Femur (tissue), 1 donor: ENCODE results near the gene STK17A.

ENCODE experiments used
- DNase-seq: peaks from one replicate; pipeline ENCODE4 v3.0.0-alpha.2; 2017

The STK17A gene

DNA sequence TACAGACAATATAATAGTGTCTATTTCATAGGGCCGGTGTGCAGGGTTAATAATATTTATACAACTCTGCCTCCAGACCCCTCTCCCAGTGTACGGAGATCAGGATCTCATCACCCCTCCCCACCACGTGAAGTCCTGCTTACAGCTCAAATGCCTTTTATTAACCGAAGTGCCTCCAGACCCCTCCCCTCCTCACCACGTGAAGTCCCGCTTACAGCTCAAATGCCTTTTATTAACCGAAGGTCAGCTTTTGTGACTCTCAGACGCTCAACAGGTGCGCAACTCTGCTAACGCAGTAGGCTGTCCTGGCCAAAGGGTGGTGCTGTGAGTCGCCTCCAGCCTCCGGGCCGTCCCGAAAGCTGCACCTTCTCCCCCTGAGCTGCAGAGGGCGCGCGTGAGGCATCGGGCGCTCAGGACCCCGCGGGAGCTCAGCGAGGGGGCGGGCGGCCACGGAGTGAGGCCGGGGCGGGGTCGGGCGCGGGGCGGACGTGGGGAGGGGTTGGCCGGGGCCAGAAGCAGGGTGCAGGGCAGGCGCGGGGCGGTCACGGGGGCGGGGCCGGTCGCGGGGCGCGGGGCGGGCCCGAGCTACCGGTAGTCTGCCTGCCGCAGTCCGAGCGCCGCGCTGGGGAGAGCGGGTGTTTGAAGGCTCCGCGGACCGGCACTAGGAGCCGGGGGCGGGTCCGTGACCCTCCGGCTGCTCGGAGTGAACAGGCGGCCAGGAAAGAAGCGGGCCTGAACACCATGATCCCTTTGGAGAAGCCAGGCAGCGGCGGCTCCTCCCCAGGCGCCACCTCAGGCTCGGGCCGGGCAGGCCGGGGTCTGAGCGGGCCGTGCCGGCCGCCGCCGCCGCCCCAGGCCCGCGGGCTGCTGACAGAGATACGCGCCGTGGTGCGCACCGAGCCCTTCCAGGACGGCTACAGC, at the start of gene STK17A:
STK17A (plus strand) TSS at position 606 of the 921 bp plus-strand sequence; CDS start at position 742, 136 bp downstream.
- DNase-seq = peak; percentile 96

DNA sequence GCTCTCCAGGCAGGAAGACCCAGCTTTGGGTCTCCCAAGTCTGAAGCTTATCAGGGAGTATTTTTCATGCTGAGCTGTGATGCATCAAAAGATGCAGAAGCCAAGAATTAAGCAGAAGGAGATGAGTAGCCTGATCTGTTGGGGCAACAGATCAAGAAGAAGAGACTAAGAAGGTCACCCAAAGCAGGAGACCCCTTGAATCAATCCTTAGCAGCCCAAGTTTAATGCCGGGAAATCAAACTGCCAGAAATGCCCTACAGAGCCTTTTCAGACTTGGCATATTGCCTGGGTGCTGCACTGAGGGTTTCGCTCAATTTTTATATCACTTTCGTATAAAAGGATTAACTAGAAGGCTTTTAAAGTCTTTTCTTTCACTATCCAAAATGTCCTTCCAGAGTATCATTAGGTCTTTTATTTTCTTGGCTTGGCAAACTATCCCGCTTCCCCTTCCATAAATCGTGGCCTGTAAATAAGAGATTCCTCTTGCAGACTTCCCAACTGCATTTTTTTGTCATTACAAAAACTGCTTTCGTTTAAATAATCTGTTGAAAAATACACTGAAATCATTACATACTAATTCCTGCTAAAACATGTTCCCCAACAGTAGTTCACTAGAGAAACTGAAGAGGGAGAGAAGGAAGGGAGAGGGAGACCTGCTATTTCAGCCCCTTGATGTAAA, 49.0 kb upstream of the STK17A start:
- DNase-seq = no peak

DNA sequence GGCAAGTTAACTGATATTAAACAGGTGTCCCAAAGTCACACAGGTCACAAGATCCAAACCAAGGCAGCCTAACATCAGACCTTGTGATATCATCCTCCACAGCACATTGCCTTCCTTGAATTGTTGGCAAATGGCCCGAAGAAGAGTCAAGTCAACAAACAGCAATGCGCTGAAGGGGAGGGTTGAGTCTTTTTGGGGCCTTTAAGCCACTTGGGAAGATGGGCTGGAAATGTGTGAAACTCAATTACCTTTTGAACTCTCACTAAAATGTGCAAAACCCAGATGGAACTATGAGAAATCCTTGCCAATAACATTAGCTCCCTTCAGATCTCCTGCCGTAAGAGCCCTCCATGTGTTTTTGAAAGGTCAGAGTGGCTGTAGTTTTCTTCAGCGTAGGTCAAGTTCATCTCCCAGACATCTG, 47.9 kb upstream of the STK17A start:
- DNase-seq = no peak

GRCh38 chr7:43535810-43536585, 46.9 kb upstream of the STK17A start:
- no peak for DNase-seq

DNA sequence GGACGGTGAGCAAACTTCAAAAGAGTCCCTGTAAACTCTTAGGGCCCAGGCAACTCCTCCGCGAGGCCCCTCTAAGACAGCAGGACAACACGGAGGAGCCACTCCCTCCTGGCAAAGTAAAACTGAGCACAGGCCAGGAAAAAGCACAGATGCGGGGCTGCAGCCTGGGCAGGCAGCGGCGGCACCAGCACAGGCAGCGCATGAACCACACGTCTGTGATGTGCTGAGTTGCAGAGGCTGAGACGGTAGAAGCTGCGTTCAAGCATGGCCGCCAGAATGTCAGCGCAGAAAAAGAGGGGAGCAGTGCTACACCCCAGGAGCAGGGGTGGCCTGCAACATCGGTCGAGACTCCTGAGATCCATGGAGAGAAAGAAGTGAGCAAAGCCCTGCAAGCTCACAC, 46.1 kb upstream of the STK17A start:
- DNase-seq = no peak

DNA sequence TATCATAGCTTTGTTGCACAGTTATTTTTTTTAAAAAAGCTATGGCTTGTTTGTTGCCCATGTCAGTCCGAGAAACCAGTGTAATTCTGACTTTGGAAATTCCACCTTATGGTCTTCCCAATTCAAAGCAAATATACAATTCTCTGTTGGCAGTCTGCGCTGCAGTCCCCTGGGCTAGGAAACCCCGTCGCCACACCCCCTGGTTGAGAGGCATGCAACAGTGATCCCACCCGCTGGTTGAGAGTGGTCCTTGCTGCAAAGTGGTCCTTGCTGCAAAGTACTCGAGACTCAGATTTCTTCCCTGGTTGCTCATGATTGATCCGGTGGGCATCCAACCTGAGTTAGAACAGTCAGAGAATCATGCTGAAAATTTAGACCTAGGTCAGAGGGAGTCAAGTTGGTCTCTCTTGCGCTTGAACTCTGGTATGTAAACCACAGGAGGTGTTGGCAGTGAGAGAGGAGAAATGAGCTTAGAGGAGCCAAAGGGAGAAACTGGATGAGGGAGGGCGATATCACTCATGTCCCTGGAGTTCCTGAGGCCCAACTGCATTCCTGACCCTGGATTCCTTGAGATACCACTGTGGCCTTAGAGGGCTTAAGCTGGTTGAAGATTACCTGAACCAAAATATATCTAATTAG, 45.0 kb upstream of the STK17A start:
- no peak for DNase-seq

- DNase-seq = no peak
These were observed 44.5 kb upstream of the STK17A start for GRCh38 chr7:43538404-43538771.

DNA sequence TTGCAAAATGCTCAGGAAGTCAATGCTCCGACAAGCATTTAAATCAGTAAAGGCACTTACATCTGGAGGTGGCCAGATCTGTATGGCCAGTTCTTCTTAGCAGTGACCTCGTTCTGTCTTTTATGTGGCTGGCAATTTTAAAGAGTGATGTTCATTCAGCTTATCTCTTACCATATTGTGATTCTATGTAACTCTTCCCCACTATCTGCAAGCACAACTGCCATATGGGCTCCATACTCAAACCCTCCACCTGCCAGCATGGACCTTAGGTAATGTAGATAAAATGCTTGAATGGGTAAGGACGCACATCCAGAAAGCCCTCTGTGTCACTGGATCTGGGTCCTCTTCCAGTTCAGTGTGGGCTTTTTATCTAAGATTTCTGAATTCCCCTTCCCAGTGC, 42.4 kb upstream of the STK17A start:
- DNase-seq = no peak

GRCh38 chr7:43542716-43543115, 40.2 kb upstream of the STK17A start:
- no peak for DNase-seq

DNA sequence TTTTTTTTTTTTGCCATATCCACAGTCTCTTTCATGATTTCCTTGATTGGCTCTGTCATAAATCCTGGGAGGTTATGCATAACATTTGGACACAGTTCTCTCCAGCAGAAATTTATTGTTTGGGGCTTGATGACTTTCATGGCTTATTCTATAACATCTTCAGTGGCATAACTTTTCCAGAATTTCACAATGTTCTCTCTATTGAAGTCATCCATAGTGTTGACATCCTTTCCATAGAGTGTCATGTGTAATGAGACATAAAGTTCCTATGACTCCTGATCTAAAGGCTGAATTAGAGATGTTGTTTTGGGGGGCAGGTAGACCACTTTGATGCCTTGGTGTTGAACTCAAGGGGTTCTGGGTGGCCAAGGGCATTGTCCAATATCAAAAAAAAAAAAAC, 36.7 kb upstream of the STK17A start:
- DNase-seq = no peak

GRCh38 chr7:43550427-43550826, 32.5 kb upstream of the STK17A start:
- no peak for DNase-seq

DNA sequence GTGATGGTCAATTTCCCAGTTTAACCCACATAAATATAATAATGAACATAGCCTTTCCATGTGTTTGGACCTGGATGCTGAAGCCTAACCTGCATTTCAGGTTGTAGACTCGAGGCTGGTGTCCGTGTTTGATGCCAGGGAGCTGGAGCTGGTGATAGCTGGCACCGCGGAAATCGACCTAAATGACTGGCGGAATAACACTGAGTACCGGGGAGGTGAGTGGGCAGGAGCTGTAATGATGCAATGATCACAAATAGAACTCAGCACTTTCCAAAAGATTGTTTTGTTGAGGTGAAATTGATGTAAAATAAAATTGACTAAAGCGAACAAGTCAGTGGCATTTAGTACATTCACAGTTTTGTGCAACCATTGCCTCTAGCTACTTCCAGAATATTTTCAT, 30.8 kb upstream of the STK17A start:
- no peak for DNase-seq

DNA sequence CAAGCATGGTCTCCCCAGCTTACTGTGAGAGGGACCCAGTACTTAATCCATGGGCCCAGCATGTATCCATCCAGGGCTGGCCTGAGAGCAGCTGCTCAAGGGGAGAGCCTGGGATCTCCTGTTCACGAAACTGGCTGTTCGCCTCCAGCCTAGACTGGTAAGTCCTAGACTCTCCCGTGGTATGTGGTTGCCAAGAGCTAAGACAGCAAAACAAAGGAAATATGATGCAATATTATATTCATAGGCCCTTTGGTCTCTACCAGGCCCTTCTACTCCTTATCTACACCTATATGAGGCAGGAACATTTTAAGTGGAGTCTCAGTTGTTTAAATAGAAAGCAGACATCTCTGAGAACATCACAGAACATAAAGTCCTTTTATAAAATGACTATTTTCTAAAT, 28.9 kb upstream of the STK17A start:
- no peak for DNase-seq

- no peak for DNase-seq
These were observed 28.5 kb upstream of the STK17A start for GRCh38 chr7:43554423-43554822.

GRCh38 chr7:43557831-43558495, 24.9 kb upstream of the STK17A start:
- DNase-seq = no peak

GRCh38 chr7:43559171-43559945, 23.6 kb upstream of the STK17A start:
- no peak for DNase-seq

- DNase-seq = no peak
These were observed 23.0 kb upstream of the STK17A start for GRCh38 chr7:43559946-43560335.

- DNase-seq = no peak
These were observed 22.1 kb upstream of the STK17A start for GRCh38 chr7:43560742-43561330.

- DNase-seq = no peak
These were observed 20.5 kb upstream of the STK17A start for GRCh38 chr7:43562383-43562782.

GRCh38 chr7:43565786-43566185, 17.1 kb upstream of the STK17A start:
- no peak for DNase-seq

DNA sequence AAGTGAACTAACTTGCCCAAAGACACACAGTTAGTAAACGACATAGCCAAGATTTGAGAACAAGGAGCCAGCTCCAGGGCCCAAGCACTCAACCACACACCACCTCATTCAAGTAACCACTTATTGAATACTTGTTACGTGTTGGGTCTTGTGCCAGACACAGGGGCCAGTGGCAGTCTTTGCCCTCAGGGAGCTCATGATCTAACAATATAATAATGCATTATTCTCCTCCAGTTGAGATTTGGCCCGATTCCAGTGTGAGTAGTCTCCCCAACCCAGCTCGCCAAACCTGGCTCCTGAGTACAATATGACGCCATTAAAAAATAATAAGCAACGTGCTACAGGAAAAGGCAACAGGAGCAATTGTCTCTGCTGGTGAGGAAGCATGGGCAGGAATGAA, 14.4 kb upstream of the STK17A start:
- DNase-seq = no peak
